ENCODE measurements around the gene WNT3.
"Not testable (repeated sequence)": the region's sequence is repeated elsewhere in the genome, so short reads cannot be mapped to it uniquely, and the experiment has no call there.

Gene WNT3

GRCh38 chr17:46818316-46818928 lies at the start of gene WNT3:
Gene WNT3, minus strand, starts transcription at chr17:46818692. Its CDS starts 95 bp downstream, at chr17:46818597.
- peak in 1 of 2 donors; percentile 48 for DNase-seq (ENCODE audit: low read depth in 2 of 2)

- DNase-seq (ENCODE audit: low read depth in 2 of 2): no peak
Observed at GRCh38 chr17:46866747-46867146, 48.3 kb upstream of the WNT3 start.

GRCh38 chr17:46866325-46866724 lies 47.8 kb upstream of the WNT3 start:
- DNase-seq (ENCODE audit: low read depth in 2 of 2): no peak

GRCh38 chr17:46865100-46865499 lies 46.6 kb upstream of the WNT3 start:
- no peak for DNase-seq (ENCODE audit: low read depth in 2 of 2)

GRCh38 chr17:46863383-46864121 lies 45.1 kb upstream of the WNT3 start:
- DNase-seq (ENCODE audit: low read depth in 2 of 2): no peak

- DNase-seq (ENCODE audit: low read depth in 2 of 2): no peak
Observed at GRCh38 chr17:46862949-46863348, 44.5 kb upstream of the WNT3 start.

- DNase-seq (ENCODE audit: low read depth in 2 of 2): no peak
Observed at GRCh38 chr17:46859996-46860395, 41.5 kb upstream of the WNT3 start.

GRCh38 chr17:46857600-46857999 lies 39.1 kb upstream of the WNT3 start:
- no peak for DNase-seq (ENCODE audit: low read depth in 2 of 2)

GRCh38 chr17:46854948-46855347 lies 36.5 kb upstream of the WNT3 start:
- DNase-seq (ENCODE audit: low read depth in 2 of 2): no peak

GRCh38 chr17:46854515-46854914 lies 36.0 kb upstream of the WNT3 start:
- no peak for DNase-seq (ENCODE audit: low read depth in 2 of 2)

GRCh38 chr17:46853896-46854444 lies 35.5 kb upstream of the WNT3 start:
- no peak for DNase-seq (ENCODE audit: low read depth in 2 of 2)

GRCh38 chr17:46851029-46851741 lies 32.7 kb upstream of the WNT3 start, which contains the start of gene WNT9B:
Gene WNT9B, plus strand, starts transcription at chr17:46851583. Its CDS starts 56 bp downstream, at chr17:46851639.
- DNase-seq (ENCODE audit: low read depth in 2 of 2): no peak

GRCh38 chr17:46850688-46851028 lies 32.2 kb upstream of the WNT3 start:
- no peak for DNase-seq (ENCODE audit: low read depth in 2 of 2)

GRCh38 chr17:46848534-46848933 lies 30.0 kb upstream of the WNT3 start:
- DNase-seq (ENCODE audit: low read depth in 2 of 2): no peak

- DNase-seq (ENCODE audit: low read depth in 2 of 2): no peak
Observed at GRCh38 chr17:46847204-46848191, 29.0 kb upstream of the WNT3 start.

- DNase-seq (ENCODE audit: low read depth in 2 of 2): no peak
Observed at GRCh38 chr17:46842835-46843234, 24.3 kb upstream of the WNT3 start.

GRCh38 chr17:46841561-46842379 lies 23.3 kb upstream of the WNT3 start:
- DNase-seq (ENCODE audit: low read depth in 2 of 2): peak in 1 of 2 donors; percentile 30

GRCh38 chr17:46840596-46840995 lies 22.1 kb upstream of the WNT3 start:
- DNase-seq (ENCODE audit: low read depth in 2 of 2): not testable (repeated sequence)

- no peak for DNase-seq (ENCODE audit: low read depth in 2 of 2)
Observed at GRCh38 chr17:46839211-46839610, 20.7 kb upstream of the WNT3 start.

- no peak for DNase-seq (ENCODE audit: low read depth in 2 of 2)
Observed at GRCh38 chr17:46837521-46837920, 19.0 kb upstream of the WNT3 start.
